OCI-LY7 (cell line): ENCODE data around the gene DIPK1B.

Experiments
- EZH2phosphoT487 ChIP-seq: fragments of 200-600 bp; sonication (generic); IDR thresholded peaks from 2 replicates; pipeline ENCODE4 v1.6.1; 2018; ENCODE audit warnings: low read depth, borderline replicate concordance, mild to moderate bottlenecking, mixed run types, antibody characterized with exemption, low read length, moderate library complexity, mixed read lengths
- TF ChIP-seq, protein P1 (sequence below): fragments of 200-600 bp; sonication (generic); conservative IDR thresholded peaks from 2 replicates; pipeline ENCODE4 v1.5.1; 2014; ENCODE audit warnings: mild to moderate bottlenecking, antibody characterized with exemption, low read length, moderate library complexity, mixed read lengths

DNA sequence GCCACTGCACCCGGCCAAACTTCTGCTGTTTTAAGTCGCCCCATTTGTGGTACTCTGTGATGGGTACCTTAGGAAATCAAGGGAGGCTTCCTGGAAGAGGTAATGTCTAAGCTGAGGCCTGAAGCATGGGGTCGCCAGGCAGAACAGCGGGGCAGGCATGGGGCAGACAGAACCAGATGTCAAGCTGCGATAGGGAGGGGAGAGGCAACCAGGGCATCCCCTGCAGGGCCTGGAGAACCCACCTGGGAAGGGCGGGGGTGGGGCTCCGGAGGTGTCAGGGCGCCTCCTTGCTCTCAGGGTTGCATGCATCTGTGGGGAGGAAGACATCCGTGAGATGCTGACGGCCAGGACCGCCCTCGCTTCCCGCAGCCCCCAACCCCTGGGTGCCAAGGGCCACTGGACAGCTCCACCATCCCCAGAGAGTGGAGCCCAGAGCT, 49.2 kb downstream of the DIPK1B start:
- TF ChIP-seq, protein P1, sequence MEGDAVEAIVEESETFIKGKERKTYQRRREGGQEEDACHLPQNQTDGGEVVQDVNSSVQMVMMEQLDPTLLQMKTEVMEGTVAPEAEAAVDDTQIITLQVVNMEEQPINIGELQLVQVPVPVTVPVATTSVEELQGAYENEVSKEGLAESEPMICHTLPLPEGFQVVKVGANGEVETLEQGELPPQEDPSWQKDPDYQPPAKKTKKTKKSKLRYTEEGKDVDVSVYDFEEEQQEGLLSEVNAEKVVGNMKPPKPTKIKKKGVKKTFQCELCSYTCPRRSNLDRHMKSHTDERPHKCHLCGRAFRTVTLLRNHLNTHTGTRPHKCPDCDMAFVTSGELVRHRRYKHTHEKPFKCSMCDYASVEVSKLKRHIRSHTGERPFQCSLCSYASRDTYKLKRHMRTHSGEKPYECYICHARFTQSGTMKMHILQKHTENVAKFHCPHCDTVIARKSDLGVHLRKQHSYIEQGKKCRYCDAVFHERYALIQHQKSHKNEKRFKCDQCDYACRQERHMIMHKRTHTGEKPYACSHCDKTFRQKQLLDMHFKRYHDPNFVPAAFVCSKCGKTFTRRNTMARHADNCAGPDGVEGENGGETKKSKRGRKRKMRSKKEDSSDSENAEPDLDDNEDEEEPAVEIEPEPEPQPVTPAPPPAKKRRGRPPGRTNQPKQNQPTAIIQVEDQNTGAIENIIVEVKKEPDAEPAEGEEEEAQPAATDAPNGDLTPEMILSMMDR = no peak
- no peak for TF ChIP-seq EZH2phosphoT487
